Measurements from ENCODE around the gene PTHLH.

Gene PTHLH

DNA sequence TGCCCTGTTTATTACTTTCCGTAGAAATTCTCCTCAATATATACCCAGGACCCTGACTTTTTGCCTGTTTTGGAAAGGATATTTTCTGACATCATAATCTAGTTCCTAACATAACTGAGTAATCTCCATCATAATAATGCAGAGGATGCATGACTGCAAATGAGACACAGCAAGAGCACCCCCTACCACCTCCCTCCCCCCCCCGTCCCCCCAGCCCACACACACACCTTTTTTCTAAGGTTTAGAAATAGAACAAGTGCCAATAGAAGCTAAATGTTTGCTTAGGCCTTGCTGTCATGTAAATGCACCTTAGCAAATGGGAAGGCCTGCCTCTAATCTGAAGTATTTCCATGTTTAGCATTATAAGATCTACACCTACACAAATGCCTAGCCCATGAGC lies at the start of gene PTHLH:
TSS of gene PTHLH (minus strand) at position 13 of the 400 bp plus-strand sequence. CDS start 3,239 bp downstream, outside the sequence.
- no peak for DNase-seq

DNA sequence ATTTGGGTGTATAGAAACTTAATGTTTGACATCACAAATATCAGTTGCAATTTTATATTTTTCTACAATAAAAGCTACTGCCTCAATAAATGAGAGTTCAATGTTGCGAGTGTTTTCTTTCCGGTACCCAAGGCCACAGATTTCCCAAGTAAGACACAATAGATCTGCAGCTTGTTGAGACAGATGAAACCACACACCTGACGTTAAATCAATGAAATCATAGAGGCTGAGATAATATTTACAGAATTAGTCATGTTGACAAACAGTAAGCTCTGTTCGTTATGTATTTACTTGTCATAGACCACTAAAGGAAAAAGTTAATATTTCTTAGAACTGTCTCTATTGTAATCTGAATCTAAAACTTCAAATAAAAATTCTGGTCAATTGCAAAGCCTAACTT lies 49.2 kb upstream of the PTHLH start:
- DNase-seq, result no peak

DNA sequence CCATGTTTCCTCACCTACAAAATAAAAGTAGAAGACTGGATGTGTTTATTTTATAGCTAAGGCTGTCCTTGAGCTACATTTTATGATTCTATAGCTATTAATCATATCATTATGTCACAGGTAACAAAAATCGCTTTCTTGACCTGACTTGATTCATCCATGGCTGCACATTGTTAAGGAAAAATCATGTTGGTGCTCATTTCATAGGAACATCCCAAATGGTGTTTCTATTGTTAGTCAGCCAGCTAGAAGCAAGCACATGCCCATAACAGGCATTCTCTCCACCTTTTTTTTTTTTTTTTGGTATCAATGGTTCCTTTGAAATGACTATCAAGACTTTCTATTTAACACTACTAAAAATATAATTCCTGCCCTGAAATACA lies 45.3 kb upstream of the PTHLH start:
- no peak for DNase-seq

DNA sequence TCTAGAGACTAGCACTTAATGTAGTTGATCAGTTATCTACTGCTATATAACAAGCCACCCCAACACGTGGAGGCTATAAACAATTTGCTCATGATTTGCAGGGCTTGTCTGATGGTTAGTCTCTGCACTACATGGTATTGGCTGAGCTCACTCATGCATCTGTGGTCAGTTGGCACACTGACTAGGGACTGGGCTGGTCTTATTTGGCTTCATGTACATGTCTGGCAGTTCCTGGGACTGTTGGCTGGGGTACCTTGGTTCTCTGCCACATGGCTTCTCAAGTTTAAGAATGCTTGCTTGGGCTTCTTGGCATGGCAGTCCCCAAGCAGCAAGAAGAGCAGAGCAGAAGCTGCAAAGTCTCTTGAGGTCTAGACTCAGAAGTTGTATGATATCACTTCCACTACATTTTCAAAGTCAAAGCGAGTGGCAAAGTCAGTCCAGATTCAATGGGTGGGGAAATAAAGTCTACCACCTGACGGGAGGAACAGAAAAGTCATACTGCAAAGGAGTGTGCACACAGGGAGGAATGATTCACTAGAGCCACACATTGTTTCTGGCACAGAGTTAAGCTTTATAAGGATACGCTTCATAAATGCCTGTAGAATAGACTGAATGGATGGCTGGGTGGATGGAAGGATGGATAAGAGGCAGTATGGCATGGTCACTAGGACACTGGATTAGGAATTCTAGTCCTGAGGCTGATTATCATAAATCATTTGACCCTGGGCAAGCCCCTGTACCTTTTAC lies 44.8 kb upstream of the PTHLH start:
- no peak for DNase-seq

DNA sequence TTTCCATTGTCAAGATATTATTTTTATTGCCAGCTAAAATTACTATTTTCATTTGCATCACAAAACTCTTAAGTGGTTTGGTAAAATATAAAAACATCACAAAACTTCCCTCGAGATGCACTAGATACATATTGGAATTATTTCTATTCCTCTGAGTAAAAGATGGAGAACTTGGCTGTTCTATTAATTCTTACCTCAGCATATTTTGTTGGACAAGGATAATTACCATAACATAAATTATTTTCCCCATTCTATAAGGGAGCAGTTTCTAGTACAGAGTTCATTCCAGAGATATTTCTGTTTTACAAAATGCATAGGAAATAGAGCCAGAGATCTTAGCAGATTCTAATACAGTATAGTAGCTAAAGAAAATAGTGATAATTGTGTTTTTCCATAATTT lies 42.6 kb upstream of the PTHLH start:
- DNase-seq, result no peak

DNA sequence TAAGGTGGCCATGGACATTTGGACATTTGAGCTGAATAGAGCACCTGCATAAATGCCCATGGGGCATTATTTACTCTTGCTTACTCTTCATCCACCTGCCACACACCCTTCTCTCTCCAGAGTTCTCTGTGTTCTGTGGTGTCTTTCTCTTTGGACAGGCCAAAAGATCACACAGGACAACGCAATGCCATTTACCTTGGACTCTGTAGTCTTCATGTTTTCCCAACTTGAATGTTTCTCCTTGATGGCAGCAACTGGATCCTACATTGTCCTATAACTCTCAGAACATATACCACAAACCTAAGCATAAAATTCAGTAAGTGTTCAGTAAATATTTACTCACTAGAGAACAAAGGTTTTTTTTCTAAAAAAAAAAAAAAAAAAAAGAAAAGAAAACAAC lies 41.7 kb upstream of the PTHLH start:
- DNase-seq, result no peak

DNA sequence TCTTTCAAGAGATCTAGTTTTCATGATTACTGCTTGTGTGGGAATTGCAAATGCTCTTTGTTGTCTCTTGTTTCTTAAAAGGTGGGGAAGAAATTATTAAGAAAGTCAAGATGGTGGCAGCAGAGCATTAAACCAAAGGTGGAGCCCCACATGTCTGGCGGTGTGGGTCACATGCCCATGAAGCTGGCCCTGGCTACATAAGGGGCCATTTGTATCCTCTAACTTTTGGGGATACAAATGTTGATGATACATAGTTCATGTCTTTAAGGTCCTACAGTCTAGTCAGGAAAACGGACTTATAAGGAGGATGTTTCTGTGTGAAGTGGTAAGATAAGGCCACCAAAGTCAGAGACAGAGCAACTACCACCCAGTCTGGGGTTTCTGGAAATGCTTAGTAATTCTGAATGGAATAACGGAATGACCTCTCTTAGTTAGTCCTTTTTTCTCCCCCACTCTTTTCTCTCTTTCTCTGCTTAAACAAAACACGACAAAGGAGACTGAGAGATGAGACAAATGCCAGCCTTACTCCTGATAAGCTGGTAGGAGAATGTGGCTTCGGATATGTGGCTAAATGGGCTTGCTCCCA lies 39.9 kb upstream of the PTHLH start:
- no peak for DNase-seq

DNA sequence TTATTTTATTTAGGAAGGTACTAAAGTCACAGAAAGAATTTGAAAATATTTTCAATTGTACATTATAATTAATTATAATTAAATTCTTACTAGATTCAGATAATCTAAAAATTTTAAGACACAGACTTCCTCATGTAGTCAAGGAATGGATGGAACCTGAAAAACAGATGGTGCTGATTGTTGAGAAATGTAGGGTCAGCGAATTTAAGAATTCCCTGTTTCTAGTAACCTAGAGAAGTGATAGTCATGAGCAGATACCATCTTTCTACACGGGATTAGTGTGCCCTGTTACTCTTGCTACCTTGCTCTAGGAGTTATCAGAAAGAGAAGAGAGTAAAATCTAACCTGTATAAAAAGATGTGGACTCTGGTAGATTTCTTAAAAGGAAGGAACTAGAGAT lies 37.5 kb upstream of the PTHLH start:
- DNase-seq, result no peak

DNA sequence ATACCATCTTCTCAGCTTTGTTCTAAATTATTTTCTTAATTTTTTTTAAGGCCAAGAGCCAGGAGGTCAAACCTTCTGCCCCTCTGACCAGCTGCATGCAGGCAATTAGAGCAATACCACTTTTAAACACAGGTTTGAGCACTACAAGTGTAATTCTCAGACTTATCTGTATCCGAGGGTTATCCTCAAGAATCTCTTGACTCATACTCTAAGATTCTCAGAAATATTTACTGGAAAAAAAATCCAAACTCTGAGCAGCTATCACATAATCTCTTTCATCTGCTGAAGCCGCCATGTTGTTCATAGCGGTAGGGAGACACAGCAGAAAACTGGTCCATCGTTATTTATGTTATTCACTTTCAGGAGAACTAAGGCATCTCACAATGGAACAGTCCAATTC lies 27.4 kb upstream of the PTHLH start:
- no peak for DNase-seq

DNA sequence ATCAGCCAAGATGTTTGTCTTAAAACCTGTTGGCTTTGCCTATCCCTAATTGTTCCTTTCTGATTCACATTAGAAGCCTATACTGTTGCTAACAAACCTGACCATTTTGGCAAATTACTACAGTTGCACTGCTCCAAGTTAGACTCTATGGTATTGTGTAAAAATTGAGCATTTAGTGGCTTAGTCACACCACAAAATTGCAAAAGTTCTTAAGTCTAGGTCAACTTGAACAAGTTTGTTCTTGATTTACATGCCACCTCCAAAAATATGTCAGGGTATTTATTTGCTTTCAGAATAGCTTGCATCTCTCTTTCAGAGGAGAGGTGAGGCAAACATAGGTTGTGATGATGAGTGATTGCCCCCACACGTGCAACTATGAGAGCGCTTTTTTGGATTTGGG lies 27.0 kb upstream of the PTHLH start:
- DNase-seq, result no peak

DNA sequence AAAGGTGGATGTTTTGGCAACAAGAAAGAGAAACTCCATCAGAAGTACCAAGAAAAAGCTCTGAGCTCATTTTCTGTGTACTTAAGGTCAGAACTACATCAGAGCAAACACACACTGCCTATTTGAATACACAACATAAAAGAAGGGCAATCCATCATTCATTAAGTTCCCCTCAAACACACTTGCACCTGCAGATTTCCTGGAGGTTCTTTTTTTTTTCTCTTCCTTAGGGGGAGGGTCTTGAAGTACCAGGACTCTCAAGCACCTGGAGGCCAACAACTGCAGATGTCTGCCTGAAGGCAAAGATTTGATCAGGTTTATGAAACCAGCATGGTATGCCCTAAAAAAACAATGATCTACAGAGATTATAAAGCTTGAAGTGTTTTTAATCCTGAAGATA lies 26.1 kb upstream of the PTHLH start:
- no peak for DNase-seq

DNA sequence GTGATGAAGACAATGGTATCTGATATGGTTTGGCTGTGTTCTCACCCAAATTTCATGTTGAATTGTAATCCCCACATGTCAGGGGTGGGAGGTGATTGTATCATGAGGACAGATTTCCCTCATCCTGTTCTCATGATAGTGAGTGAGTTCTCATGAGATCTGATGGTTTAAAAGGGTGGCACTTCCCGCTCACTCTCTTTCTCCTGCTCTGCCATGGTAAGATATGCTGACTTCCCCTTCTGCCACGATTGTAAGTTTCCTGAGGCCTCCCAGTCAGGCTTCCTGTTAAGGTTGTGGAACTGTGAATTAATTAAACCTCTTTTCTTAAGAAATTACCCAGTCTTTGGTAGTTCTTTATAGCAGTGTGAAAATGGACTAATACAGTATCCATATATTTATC lies 25.6 kb upstream of the PTHLH start:
- DNase-seq, result no peak

DNA sequence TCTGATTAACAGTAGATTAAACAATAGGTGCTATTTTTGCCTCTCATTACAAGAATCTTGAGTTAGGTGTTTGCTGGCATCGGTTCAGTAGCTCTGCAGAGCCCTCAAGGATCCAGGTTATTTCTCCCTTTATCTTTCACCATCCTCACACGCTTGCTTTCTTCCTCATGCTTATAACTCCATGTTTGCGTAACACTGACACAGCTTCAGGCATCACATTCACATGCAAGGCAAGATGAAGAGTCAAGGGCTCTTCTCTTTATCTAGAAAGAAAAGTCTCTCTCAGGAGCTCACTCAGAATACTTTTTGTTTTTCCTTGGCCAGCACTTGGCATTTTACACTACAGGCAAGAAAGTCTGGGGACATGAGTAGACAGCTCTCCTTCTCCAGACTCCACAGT lies 24.2 kb upstream of the PTHLH start:
- no peak for DNase-seq

DNA sequence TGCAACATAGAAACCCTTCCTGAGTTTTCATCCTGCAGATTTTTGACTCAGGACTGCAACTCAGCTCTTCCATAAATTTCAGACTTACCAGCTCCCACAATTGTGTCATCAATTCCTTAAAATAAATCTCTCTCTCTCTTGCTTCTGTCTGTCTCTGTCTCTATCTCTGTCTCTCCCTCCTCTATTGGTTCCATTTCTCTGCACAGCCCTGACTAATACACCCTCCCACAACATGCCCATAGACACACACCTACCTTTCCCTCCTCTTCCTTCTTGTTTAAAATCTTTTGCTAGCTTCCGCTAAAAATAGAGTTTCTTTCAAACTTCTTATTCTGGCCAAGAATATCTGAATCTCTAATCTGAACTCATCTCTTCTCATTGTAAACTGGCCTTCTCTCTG lies 22.9 kb upstream of the PTHLH start:
- DNase-seq, result no peak

DNA sequence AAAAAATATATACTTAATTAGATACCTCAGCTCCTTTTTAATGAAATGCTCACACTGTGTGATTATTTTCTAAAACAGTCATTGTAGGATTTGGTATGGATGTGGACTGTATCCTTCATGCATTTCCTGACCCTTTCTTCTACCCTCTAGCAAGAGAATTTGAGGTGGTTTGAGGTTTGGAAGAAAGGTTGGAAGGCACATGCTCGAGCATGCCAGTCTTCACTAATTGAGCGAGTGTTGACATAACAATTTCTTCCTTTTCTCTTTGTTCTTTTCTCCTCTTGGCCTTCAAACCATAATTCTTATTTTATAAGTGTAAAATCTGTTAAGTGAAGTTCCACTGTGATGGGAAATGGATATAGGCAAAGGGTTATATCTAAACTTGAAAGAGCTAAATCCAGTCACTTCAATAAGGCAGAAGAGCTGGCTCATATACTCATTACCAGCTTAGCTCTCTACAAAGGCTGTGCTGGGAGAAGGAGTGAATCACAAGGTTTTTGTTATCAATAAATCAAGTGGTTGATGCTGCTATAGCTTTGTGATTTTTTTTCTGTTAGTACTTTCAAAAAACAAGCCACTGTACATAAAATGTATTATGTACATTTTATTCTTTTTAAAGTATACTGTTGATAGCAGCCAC lies 16.2 kb upstream of the PTHLH start:
- no peak for DNase-seq

DNA sequence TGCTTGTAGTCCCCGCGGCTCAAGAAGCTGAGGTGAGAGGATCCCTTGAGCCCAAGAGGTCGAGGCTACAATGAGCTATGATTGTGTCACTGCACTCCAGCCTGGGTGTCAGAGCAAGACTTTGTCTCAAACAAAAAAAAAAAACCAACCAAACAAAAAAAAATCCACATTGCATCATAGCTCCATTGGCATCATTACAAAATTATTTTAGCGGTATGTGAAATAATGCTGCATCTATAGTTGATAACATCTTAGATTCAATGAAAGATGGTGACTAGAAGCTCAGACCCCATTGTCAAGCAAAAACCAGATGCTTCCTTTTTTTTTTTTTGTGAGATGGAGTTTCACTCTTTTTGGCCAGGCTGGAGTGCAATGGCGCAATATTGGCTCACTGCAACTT lies 14.8 kb upstream of the PTHLH start:
- no peak for DNase-seq

DNA sequence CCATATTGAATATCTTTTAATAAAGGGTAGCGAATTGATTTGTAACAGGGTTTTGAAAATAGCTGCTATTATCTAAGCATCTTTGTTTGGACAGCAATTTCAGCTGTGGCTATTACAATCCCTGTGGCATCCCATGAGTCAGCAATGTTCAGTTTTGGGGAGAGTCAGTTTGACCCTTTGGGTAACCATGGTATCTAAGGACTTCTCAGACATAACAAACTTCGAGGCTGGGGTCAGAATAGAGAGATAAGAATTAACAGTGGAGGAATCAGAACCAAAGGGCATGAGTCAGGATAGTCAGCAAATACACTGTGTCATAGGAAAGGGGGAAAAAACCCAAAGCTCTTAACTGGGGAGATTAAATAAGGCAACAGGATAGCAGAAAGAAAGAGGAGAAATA lies 11.7 kb upstream of the PTHLH start:
- DNase-seq, result no peak

DNA sequence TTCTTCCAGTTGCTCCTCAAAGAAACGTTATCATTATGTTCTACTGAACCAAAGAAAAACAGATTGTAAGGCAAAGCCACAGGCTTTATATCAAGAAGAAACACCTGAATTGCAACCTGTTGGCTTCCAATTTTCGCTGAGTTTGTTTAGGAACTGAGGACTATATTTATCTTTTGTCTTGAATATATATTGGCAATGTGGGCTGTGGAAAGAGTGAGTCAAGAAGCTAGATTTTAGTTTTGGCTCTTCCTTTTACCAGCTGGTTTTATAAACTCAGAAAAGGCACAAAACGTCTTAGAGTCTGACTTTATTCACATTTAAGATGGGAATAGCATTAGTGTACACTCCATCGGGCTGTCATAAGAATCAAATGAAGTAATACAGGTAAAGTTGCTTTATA lies 10.4 kb upstream of the PTHLH start:
- DNase-seq, result no peak

DNA sequence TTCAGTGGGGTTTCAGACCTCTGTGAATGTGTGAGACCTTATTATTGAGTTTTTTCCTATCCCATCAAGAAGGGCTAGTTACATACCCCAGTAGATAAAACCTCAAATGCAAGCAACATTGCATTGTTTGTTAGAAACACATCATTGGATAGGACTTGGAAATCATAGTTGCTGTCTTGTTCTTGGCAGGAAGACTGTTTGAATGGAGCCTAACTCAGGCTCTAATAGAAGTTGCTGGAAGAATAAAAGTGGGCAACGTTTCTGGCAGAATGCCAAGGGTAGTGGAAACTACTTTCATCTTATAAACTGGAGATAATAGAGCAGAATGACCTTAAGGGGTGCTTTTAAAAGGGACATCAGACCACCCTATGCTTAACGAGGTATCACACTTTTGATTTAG lies 9.9 kb upstream of the PTHLH start:
- DNase-seq, result no peak

DNA sequence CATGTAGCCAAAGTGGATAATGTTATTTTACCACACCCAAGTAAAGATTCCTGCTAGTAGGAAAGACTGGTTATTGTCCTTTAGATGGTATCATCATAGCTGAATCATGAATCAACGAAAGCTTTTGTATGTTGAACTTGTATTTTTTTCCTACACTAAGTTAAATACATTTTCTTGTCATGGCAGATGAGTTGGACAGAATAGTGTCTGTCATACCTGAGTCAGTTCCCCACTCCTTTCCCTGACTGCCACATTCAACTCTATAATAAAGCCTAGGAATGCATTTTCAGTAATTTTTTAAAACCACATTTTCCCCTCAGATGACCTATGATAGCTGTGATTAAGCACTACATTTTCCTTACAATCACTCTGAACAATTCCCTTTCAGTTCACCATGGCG lies 9.3 kb upstream of the PTHLH start:
- no peak for DNase-seq

DNA sequence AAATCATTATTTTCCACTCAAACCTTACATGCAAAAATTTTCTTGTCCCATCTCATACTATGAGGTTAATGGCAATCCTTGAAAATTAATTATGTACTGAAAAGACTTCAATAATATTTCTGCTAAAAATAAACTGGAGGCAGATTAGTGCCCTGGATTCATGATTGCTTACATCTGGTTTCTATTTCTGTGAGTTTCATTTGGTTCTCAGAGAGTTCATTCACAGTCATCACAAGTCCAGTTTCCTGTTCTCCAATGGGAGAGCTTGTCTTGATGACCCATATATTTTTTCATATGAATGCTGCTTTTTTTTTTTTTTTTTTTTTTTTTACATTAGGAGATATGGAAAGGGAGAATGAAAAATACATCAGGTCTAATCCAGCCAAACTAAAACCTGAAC lies 6.6 kb upstream of the PTHLH start:
- DNase-seq, result no peak

DNA sequence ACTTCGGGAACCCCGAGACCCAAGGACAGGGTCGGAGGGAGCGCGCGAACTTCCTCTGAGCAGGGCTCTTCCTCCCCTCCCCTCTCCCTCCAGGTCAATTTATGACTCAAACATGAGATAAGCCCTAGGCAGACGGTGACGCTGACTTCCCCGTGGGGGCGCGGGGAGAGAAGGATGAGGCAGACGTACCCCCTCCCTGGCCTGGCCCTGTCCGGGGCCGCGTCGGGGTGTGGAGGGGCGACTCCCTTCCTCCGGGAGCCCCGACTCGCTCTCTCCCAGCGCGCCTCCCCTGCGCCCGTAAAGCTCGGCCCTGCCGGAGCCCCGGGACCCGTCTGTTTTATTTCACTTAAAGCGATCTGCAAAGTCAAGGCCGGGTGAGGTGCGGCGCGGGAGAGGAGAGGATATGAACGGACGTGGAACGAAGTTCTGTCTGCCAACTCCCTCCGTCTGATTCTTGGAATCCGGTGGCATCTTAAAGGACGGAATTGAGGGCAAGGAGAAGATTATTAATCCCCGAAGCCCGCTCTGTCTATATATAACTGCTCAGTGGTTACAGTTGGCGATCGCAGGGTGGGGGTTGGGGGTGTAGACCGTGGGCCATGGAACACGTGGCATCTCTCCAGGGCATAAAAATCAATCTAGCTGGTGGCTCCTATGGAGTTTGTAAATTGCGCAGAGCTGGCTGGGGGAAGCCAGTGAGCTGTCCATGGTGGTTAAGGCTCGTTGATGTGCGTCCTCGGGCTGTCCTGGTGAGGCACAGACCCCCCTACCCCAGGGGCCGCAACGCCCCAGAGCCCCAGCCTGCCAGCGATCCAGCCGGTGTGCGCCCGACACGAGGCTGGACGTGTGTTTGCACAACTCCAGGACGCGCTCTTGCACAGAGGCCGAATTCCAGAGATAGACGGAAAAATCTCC lies 2.9 kb upstream of the PTHLH start:
- DNase-seq, result no peak

DNA sequence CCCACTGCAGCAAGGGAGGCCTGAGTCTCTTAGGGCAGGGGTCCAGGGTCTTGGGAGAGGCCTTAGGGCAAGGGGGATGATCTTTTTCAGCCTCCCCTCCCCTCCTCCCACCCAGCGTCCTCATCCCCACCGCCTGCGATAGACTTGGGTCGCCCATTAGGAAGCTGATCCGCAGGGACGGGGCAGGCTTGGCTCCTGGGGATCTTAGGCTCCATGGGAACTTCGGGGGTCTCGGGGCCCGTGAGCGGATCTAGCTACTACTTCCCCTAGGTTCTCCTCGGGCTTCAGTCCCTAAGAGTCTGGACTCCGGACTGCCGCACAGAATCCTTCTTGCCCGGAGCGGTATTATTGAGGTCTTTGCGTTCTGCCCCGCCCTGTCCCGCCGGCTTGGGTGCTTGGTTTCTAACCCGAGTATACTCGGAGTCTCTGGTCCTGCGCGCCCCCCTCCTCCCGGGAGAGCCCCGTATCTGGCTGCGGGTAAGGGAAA lies 2.2 kb upstream of the PTHLH start:
- no peak for DNase-seq
